Measurements from ENCODE around the gene HDLBP. TPM values are rescaled to one million over a fixed set of nuclear protein-coding genes. Genes with fewer than 3 reads are reported as not detected.

Gene HDLBP
- total and polyA plus RNA-seq, 10 of the 15 experiments (the other 5 are each of a cell fraction or from before 2014, with no cell fraction given), result 19.5 to 383 (median 249) TPM

GRCh38 chr2:241224851-241225438 lies 90.5 kb downstream of the HDLBP start:
- WGBS (ENCODE audit: insufficient coverage, insufficient replicate concordance, low lambda C conversion rate, missing lambda C conversion rate), result 76% methylated on average over 8 of the region's 8 CpGs

More at GRCh38 chr2:241224851-241225438, 90.5 kb downstream of the HDLBP start:
- DNase-seq (ENCODE audit: low read depth, low spot score) (no peak), FAIRE-seq (no peak), ATAC-seq (no peak)
- H3K4me1 ChIP-seq (ENCODE audit: control insufficient read depth, insufficient read depth, low read length), result no peaks in the 10 kb centered on the region
- no peak overlapping the region for H2AFZ ChIP-seq (ENCODE audit: control insufficient read depth, low read depth, low read length)
- H3K27me3 ChIP-seq (replicated peaks in 1 of 2; ENCODE audit: control insufficient read depth in 2 of 2, insufficient read depth in 2 of 2, low read length in 1 of 2), result no peaks in the 10 kb centered on the region
- no peak for TF ChIP-seq GABPA (IDR thresholded peaks at IDR 0.05; ENCODE audit: low read depth)
- 0 out of 2 replicates have a peak, but pooled peaks have one; percentile 26 for TF ChIP-seq ATF2 (IDR thresholded peaks at IDR 0.05; ENCODE audit: low read length)
- TF ChIP-seq NR2F1 (conservative IDR thresholded peaks at IDR 0.05), result no peak
- SMC1A ChIA-PET (ENCODE audit: uncharacterized antibody, unreplicated experiment), result no interaction called here
- peaks cover 10 to 20% of the 10 kb centered on the region in 2 experiments for H3K36me3 ChIP-seq (ENCODE audit: control insufficient read depth in 2 of 2, insufficient read depth in 2 of 2, low read length in 1 of 2)
- CTCF ChIA-PET, result interaction anchor here (0.6 kb wide), 1 partner anchor 310 kb away, joined by 3 read pairs; no protein-coding TSS in a partner anchor
- no peaks in the 10 kb centered on the region for H3K79me2 ChIP-seq (ENCODE audit: control insufficient read depth, insufficient read depth, low read length)
- in situ Hi-C loops (cut with MboI), result no loop called here
- no peaks in the 10 kb centered on the region for H3K9me3 ChIP-seq (replicated peaks; ENCODE audit: control insufficient read depth, insufficient read depth, low read length)
- H3K4me2 ChIP-seq (ENCODE audit: control insufficient read depth, insufficient read depth), result no peak overlapping the region
- POLR2A ChIA-PET, result no interaction called here
- H3K9ac ChIP-seq (ENCODE audit: control insufficient read depth, insufficient read depth, low read length), result no peak overlapping the region
- no peaks in the 10 kb centered on the region for H4K20me1 ChIP-seq (ENCODE audit: control insufficient read depth, insufficient read depth)
- intact Hi-C loops (cut with micrococcal nuclease; ENCODE audit: unreplicated experiment), result no loop called here
- no peak overlapping the region for H3K4me3 ChIP-seq
- RAD21 ChIA-PET (ENCODE audit: unreplicated experiment), result no interaction called here
- no peak overlapping the region for H3K27ac ChIP-seq (ENCODE audit: control insufficient read depth, insufficient read depth)
- no TSS peak for BruUV-seq (replicated peaks)

Data from GM12878 (cell line).